Fibroblast of pulmonary artery (primary cell): Measurements from ENCODE around the gene ERFL.
"Not testable (repeated sequence)": the region's sequence is repeated elsewhere in the genome, so short reads cannot be mapped to it uniquely, and the experiment has no call there.

ENCODE experiments used
- DNase-seq: peaks from one replicate; pipeline ENCODE4 v3.0.0-alpha.2; 2010; ENCODE audit warnings: low read depth
- H3K4me3 ChIP-seq: replicated peaks from 2 replicates; pipeline ENCODE4 v1.5.1; 2011; ENCODE audit warnings: low read depth, mild to moderate bottlenecking, control low read depth, low read length, moderate library complexity
- CTCF ChIP-seq: IDR thresholded peaks from 2 replicates; pipeline ENCODE4 v1.5.1; 2011; ENCODE audit warnings: mild to moderate bottlenecking, control low read depth, low read length, inconsistent platforms; ENCODE audit errors: missing control alignments

ERFL gene

GRCh38 chr19:41915776-41916414 is 12.4 kb downstream of the ERFL start:
- TF ChIP-seq CTCF: no peak
- no peak overlapping the region for H3K4me3 ChIP-seq
- no peak for DNase-seq

GRCh38 chr19:41915021-41915775 is 13.1 kb downstream of the ERFL start:
- TF ChIP-seq CTCF: no peak
- no peak for DNase-seq
- no peak overlapping the region for H3K4me3 ChIP-seq

- H3K4me3 ChIP-seq, DNase-seq: not testable (repeated sequence)
Observed at GRCh38 chr19:41914424-41914834, 13.8 kb downstream of the ERFL start.

GRCh38 chr19:41913538-41914423 is 14.5 kb downstream of the ERFL start:
- DNase-seq: no peak
- no peak for TF ChIP-seq CTCF
- no peak overlapping the region for H3K4me3 ChIP-seq

GRCh38 chr19:41912899-41913537 is 15.2 kb downstream of the ERFL start:
- no peak for TF ChIP-seq CTCF
- no peak overlapping the region for H3K4me3 ChIP-seq
- no peak for DNase-seq

- DNase-seq: no peak
- no peak for TF ChIP-seq CTCF
Observed at GRCh38 chr19:41911889-41912731, 16.1 kb downstream of the ERFL start.

More at GRCh38 chr19:41911889-41912731, 16.1 kb downstream of the ERFL start:
- no peak overlapping the region for H3K4me3 ChIP-seq
